ENCODE measurements around the gene AAMP.

Gene AAMP

GRCh38 chr2:218289639-218290315 is 19.8 kb upstream of the AAMP start:
- no peak for TF ChIP-seq CTCF (IDR thresholded peaks at IDR 0.05; ENCODE audit: extremely low read depth, insufficient read depth, missing control alignments)
- in situ Hi-C loops (cut with MboI; ENCODE audit: low pct_unique_long_range_greater_than_20kb, low sequenced_read_pairs, unreplicated experiment) = loop anchor here (25.0 kb wide), 1 partner anchor 373 kb away; the partner anchor contains the start of genes BCS1L, RNF25, STK36 and ZNF142
- no peak for DNase-seq (ENCODE audit: low spot score)

DNA sequence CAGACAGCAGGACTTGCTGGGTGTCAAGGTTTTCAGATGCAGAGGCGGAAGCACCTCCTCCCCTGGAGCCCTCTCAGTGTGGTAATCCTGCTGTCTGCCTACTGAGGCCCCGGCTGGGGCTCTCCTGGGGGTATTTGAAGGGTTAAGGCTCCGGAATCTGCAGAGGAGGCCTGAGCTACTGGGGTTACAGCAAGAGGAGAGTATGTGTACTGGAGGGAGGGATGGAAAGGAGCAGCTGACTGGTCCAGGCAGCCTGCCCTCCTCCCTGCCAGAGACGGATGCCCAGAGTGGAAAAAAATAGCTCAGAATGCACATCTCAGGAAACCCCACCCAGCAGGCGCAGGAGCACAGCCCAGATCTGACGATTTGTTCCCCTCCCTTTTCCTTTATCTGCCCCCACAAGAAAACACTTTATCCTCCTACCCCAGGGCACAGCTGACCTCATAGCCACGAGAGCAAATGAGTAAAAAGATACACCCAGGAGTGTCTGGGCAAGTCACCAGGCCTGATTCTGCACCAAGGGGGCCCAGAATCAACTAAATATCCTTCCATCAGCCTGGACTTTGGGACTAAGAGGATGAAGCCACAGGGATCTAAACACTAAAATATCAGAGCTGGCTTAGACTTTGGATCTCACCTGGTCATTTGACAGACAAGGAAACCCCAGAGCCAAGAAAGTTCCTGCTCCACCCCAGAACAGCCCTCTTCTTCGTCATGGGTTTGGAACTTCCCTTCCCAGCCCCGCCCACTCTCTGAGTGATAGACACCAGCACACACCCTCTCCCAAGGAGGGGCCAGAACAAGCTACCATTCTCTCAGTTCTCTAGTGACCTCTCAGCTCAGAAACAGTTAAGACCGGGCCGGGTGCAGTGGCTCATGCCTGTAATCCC is 16.9 kb upstream of the AAMP start:
- in situ Hi-C loops (cut with MboI; ENCODE audit: low pct_unique_long_range_greater_than_20kb, low sequenced_read_pairs, unreplicated experiment) = loop anchor here (25.0 kb wide), 1 partner anchor 375 kb away; the partner anchor contains the start of genes BCS1L, RNF25, STK36 and ZNF142
- DNase-seq (ENCODE audit: low spot score) = peak; percentile 89
- TF ChIP-seq CTCF (IDR thresholded peaks at IDR 0.05; ENCODE audit: extremely low read depth, insufficient read depth, missing control alignments) = no peak

GRCh38 chr2:218285604-218286003 is 15.7 kb upstream of the AAMP start:
- in situ Hi-C loops (cut with MboI; ENCODE audit: low pct_unique_long_range_greater_than_20kb, low sequenced_read_pairs, unreplicated experiment) = loop anchor here (25.0 kb wide), 1 partner anchor 377 kb away; the partner anchor contains the start of genes BCS1L, RNF25, STK36 and ZNF142
- DNase-seq (ENCODE audit: low spot score) = no peak
- no peak for TF ChIP-seq CTCF (IDR thresholded peaks at IDR 0.05; ENCODE audit: extremely low read depth, insufficient read depth, missing control alignments)

DNA sequence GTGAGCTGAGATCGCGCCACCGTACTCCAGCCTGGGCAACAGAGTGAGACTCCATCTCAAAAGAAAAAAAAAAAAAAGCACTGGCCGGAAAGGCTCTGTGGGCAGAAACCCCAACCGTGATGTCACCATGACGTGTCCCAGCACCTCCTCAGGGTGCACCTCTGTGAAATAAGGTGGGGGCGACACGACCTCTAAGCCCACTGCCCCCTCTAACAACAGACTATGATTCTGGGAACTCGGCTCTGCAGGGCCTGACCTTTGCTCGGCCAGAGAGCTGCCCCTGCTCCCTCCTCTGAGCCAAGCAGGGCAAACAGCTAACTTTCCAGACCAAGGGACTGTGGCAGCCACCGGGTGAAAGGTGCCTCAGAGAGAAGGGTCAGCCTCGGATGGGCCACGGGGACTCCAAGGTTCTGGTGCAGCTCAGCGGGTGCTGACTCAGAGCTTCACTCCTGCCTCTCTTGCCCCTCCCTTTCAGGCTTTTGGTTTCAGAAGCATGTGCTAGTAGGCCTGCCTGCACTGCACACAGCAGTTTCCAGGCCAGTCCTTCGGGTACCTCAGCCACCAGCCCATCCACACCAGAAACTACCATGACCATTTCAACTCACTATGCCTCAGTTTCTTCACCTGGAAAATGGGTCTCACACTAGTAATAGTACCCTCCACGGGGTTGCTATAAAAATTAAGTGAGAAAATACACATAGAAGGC is 14.3 kb upstream of the AAMP start:
- in situ Hi-C loops (cut with MboI; ENCODE audit: low pct_unique_long_range_greater_than_20kb, low sequenced_read_pairs, unreplicated experiment) = loop anchor here (25.0 kb wide), 1 partner anchor 378 kb away; the partner anchor contains the start of genes BCS1L, RNF25, STK36 and ZNF142
- no peak for TF ChIP-seq CTCF (IDR thresholded peaks at IDR 0.05; ENCODE audit: extremely low read depth, insufficient read depth, missing control alignments)

GRCh38 chr2:218282173-218282991 is 12.4 kb upstream of the AAMP start:
- in situ Hi-C loops (cut with MboI; ENCODE audit: low pct_unique_long_range_greater_than_20kb, low sequenced_read_pairs, unreplicated experiment) = loop anchor here (25.0 kb wide), 1 partner anchor 380 kb away; the partner anchor contains the start of genes BCS1L, RNF25, STK36 and ZNF142
- no peak for TF ChIP-seq CTCF (IDR thresholded peaks at IDR 0.05; ENCODE audit: extremely low read depth, insufficient read depth, missing control alignments)
- DNase-seq (ENCODE audit: low spot score) = no peak

More for the DNA sequence above, 14.3 kb upstream of the AAMP start:
- peak; percentile 84 for DNase-seq (ENCODE audit: low spot score)
